ENCODE data around the gene SEPTIN1.

The SEPTIN1 gene

GRCh38 chr16:30372038-30372712, 10.2 kb downstream of the SEPTIN1 start:
- Histone ChIP-seq H3K9me3 (ENCODE audit: control insufficient read depth, insufficient read depth, low read depth, low read length) (no peaks in the 10 kb centered on the region), H3K27ac (ENCODE audit: low read depth, low read length) (no peak overlapping the region), H3K36me3 (ENCODE audit: control insufficient read depth, insufficient read depth, low read length) (no peaks in the 10 kb centered on the region), H3K4me1 (ENCODE audit: control insufficient read depth, insufficient read depth, low read length) (peaks cover 36% of the 10 kb centered on the region), H3K27me3 (ENCODE audit: control insufficient read depth, insufficient read depth, low read length) (no peaks in the 10 kb centered on the region), H3K4me3 (ENCODE audit: low read depth, low read length) (no peak overlapping the region), H3K9ac (ENCODE audit: low read length) (no peak overlapping the region)

GRCh38 chr16:30371248-30371816, 11.0 kb downstream of the SEPTIN1 start:
- H3K9me3 ChIP-seq (ENCODE audit: control insufficient read depth, insufficient read depth, low read depth, low read length) = no peaks in the 10 kb centered on the region
- H3K9ac ChIP-seq (ENCODE audit: low read length) = no peak overlapping the region
- H3K27me3 ChIP-seq (ENCODE audit: control insufficient read depth, insufficient read depth, low read length) = no peaks in the 10 kb centered on the region
- H3K4me3 ChIP-seq (ENCODE audit: low read depth, low read length) = peak overlapping the region; percentile 50
- no peak overlapping the region for H3K27ac ChIP-seq (ENCODE audit: low read depth, low read length)
- no peaks in the 10 kb centered on the region for H3K36me3 ChIP-seq (ENCODE audit: control insufficient read depth, insufficient read depth, low read length)
- peaks cover 30% of the 10 kb centered on the region for H3K4me1 ChIP-seq (ENCODE audit: control insufficient read depth, insufficient read depth, low read length)

GRCh38 chr16:30370456-30371247, 11.7 kb downstream of the SEPTIN1 start, which contains the start of gene TBC1D10B:
TSS of gene TBC1D10B (minus strand) at chr16:30370494. CDS start at chr16:30370183, 311 bp downstream.
- H3K9ac ChIP-seq (ENCODE audit: low read length) = peak within 1 kb of the TSS; percentile 41
- no peaks in the 10 kb centered on the region for H3K27me3 ChIP-seq (ENCODE audit: control insufficient read depth, insufficient read depth, low read length)
- peaks cover 25% of the 10 kb centered on the region for H3K4me1 ChIP-seq (ENCODE audit: control insufficient read depth, insufficient read depth, low read length)
- peak within 1 kb of the TSS; percentile 30; the same call in 1 of the 2 replicates for H3K27ac ChIP-seq (ENCODE audit: low read depth, low read length)
- H3K4me3 ChIP-seq (ENCODE audit: low read depth, low read length) = peak within 1 kb of the TSS; percentile 64
- no peaks in the 10 kb centered on the region for H3K36me3 ChIP-seq (ENCODE audit: control insufficient read depth, insufficient read depth, low read length)
- H3K9me3 ChIP-seq (ENCODE audit: control insufficient read depth, insufficient read depth, low read depth, low read length) = no peaks in the 10 kb centered on the region

DNA sequence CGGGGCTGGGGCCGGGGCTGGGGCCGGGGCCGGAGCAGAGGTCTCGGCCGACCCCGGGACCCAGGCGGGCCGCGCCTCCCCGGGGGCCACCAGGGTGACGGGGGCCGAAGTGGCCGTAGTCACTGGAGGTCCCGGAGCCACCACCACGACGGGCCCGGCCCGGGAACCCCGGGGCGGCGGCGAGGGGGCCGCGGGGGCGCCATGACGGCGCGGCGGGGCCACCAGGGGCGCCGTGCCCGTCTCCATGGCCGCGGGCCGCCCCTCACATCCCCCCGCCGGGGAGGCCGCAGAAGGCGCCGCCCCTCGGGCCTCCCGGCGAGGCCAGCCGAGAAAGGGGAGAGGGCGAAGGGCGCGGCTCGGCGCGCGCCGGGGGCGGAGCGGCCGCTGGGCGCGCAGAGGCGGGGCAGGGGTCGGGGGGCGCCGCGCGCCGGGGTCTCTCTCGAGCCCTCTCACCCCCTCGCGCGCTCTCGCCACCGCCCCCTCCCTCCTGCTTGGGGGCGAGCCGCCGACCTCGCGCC, 12.4 kb downstream of the SEPTIN1 start:
- H3K36me3 ChIP-seq (ENCODE audit: control insufficient read depth, insufficient read depth, low read length) = peaks cover 6% of the 10 kb centered on the region
- no peak overlapping the region for H3K9ac ChIP-seq (ENCODE audit: low read length)
- peak overlapping the region; percentile 64 for H3K4me3 ChIP-seq (ENCODE audit: low read depth, low read length)
- H3K27me3 ChIP-seq (ENCODE audit: control insufficient read depth, insufficient read depth, low read length) = no peaks in the 10 kb centered on the region
- H3K9me3 ChIP-seq (ENCODE audit: control insufficient read depth, insufficient read depth, low read depth, low read length) = no peaks in the 10 kb centered on the region
- peaks cover 23% of the 10 kb centered on the region; the same call in 1 of the 2 replicates for H3K4me1 ChIP-seq (ENCODE audit: control insufficient read depth, insufficient read depth, low read length)
- H3K27ac ChIP-seq (ENCODE audit: low read depth, low read length) = peak overlapping the region; percentile 30; the same call in 1 of the 2 replicates

DNA sequence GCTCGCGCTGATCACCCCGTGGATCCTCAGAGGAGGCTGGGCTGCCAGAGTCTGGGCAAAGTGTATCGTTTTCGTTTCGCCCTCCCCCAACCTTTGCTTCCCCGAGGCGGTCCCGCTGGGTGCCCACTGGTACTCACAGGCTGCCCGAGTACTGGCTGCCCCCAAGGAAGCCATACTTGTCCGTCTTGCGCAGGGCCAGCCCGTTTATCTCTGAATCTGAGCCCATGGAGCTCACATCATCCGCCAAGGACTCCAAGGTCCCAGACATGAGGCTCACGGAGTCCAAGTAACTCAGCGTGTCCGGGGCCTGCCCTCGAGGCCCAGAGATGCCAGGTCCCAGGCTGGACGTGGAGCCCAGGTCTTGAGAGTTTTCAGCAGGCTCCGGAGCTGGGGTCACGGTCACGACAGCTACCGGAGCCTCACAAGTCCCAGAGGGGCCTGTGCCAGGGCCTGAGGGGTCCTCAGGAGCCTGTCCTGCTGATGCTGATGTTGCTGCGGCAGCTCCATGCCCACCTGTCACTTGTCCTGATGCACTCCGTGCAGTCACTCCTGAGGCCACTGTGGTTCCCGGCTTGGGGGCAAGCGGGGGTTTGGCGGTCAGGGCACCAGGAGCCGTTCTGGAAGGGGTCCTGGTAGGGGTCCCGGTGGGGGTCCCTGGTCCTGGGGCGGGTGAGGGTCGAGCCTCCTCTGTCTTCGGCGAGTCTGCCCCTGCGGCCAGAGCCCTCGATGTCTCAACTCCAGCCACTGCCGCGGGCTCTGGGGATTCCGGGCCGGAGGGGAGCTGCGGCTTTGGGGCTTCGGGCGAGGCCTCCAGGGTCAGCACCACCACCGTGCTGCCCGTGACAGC, 13.0 kb downstream of the SEPTIN1 start:
- Histone ChIP-seq H3K9me3 (ENCODE audit: control insufficient read depth, insufficient read depth, low read depth, low read length) (no peaks in the 10 kb centered on the region), H3K9ac (ENCODE audit: low read length) (peak overlapping the region; percentile 41), H3K27me3 (ENCODE audit: control insufficient read depth, insufficient read depth, low read length) (no peaks in the 10 kb centered on the region), H3K4me3 (ENCODE audit: low read depth, low read length) (peak overlapping the region; percentile 64), H3K36me3 (ENCODE audit: control insufficient read depth, insufficient read depth, low read length) (peaks cover 11% of the 10 kb centered on the region), H3K27ac (ENCODE audit: low read depth, low read length) (peak overlapping the region; percentile 30; the same call in 1 of the 2 replicates), H3K4me1 (ENCODE audit: control insufficient read depth, insufficient read depth, low read length) (peaks cover 23% of the 10 kb centered on the region; the same call in 1 of the 2 replicates)

GRCh38 chr16:30368792-30369090, 13.6 kb downstream of the SEPTIN1 start:
- Histone ChIP-seq H3K27me3 (ENCODE audit: control insufficient read depth, insufficient read depth, low read length) (no peaks in the 10 kb centered on the region), H3K4me3 (ENCODE audit: low read depth, low read length) (peak overlapping the region; percentile 64), H3K9me3 (ENCODE audit: control insufficient read depth, insufficient read depth, low read depth, low read length) (no peaks in the 10 kb centered on the region), H3K9ac (ENCODE audit: low read length) (peak overlapping the region; percentile 41), H3K36me3 (ENCODE audit: control insufficient read depth, insufficient read depth, low read length) (peaks cover 11% of the 10 kb centered on the region), H3K4me1 (ENCODE audit: control insufficient read depth, insufficient read depth, low read length) (peaks cover 23% of the 10 kb centered on the region; the same call in 1 of the 2 replicates), H3K27ac (ENCODE audit: low read depth, low read length) (no peak overlapping the region)

DNA sequence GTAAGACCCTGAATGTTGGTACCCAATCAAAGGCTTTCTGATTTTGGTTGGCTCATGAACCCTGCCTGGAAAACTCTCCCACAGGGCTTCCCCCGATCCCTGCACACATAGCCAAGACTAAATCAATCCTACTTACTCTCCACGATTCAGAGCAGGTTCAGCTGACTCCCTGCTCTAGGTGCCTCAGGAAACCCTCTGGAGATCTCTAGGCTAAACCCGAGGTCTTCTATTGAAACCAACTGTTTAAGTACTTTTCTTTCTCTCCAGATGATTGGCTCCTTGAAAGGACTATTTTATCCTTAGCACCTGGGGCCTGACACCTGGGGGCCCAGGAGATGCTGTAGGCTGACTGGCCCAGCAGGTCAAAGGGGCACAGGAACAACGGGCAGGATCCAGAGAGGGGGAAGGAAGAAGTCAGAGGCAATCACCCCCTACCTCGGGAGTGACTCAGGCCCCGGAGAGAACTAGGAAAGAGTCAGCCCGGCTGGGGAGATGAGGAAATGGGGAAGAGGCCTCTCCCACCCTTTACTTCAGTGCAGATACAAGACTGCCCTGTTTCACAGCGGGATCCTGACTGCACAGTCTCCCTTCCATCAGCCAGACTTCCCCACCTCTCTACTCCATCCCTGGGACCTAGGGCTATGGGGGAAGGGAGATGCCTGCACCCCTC, 14.1 kb downstream of the SEPTIN1 start:
- peaks cover 23% of the 10 kb centered on the region; the same call in 1 of the 2 replicates for H3K4me1 ChIP-seq (ENCODE audit: control insufficient read depth, insufficient read depth, low read length)
- H3K4me3 ChIP-seq (ENCODE audit: low read depth, low read length) = peak overlapping the region; percentile 64
- no peak overlapping the region for H3K27ac ChIP-seq (ENCODE audit: low read depth, low read length)
- H3K9ac ChIP-seq (ENCODE audit: low read length) = peak overlapping the region; percentile 41
- no peaks in the 10 kb centered on the region for H3K27me3 ChIP-seq (ENCODE audit: control insufficient read depth, insufficient read depth, low read length)
- no peaks in the 10 kb centered on the region for H3K9me3 ChIP-seq (ENCODE audit: control insufficient read depth, insufficient read depth, low read depth, low read length)
- peaks cover 11% of the 10 kb centered on the region for H3K36me3 ChIP-seq (ENCODE audit: control insufficient read depth, insufficient read depth, low read length)

GRCh38 chr16:30367349-30368009, 14.9 kb downstream of the SEPTIN1 start:
- Histone ChIP-seq H3K4me1 (ENCODE audit: control insufficient read depth, insufficient read depth, low read length) (peaks cover 23% of the 10 kb centered on the region; the same call in 1 of the 2 replicates), H3K27ac (ENCODE audit: low read depth, low read length) (no peak overlapping the region), H3K4me3 (ENCODE audit: low read depth, low read length) (peak overlapping the region; percentile 64), H3K9ac (ENCODE audit: low read length) (no peak overlapping the region), H3K9me3 (ENCODE audit: control insufficient read depth, insufficient read depth, low read depth, low read length) (no peaks in the 10 kb centered on the region), H3K27me3 (ENCODE audit: control insufficient read depth, insufficient read depth, low read length) (no peaks in the 10 kb centered on the region), H3K36me3 (ENCODE audit: control insufficient read depth, insufficient read depth, low read length) (peaks cover 15% of the 10 kb centered on the region)

DNA sequence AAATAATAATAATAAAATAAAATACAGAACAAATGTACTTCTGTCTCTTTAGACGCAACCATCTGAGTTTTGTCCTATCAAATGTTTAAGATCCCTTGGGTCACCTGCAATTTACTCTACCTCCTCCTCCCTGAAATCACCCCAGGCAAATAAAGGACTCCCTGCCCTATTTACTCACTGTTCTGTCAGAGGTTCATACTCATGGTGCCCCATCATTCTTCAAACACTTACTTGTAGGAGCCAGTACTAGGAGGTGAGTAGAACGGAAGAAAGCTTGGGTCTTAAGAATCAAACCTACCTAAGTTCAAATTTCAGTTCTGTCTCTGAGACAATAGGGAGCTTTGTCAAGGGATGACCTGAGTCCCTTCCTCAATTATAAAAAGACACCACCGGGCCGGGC, 15.8 kb downstream of the SEPTIN1 start:
- Histone ChIP-seq H3K9ac (ENCODE audit: low read length) (no peak overlapping the region), H3K4me3 (ENCODE audit: low read depth, low read length) (no peak overlapping the region), H3K27me3 (ENCODE audit: control insufficient read depth, insufficient read depth, low read length) (no peaks in the 10 kb centered on the region), H3K4me1 (ENCODE audit: control insufficient read depth, insufficient read depth, low read length) (peaks cover 19% of the 10 kb centered on the region; the same call in 1 of the 2 replicates), H3K27ac (ENCODE audit: low read depth, low read length) (no peak overlapping the region), H3K36me3 (ENCODE audit: control insufficient read depth, insufficient read depth, low read length) (peaks cover 19% of the 10 kb centered on the region), H3K9me3 (ENCODE audit: control insufficient read depth, insufficient read depth, low read depth, low read length) (no peaks in the 10 kb centered on the region)

Measured in HUES6 (cell line).